ENCODE data around the gene ACSL3.
"Not testable (repeated sequence)": the region's sequence is repeated elsewhere in the genome, so short reads cannot be mapped to it uniquely, and the experiment has no call there.

Gene ACSL3

DNA sequence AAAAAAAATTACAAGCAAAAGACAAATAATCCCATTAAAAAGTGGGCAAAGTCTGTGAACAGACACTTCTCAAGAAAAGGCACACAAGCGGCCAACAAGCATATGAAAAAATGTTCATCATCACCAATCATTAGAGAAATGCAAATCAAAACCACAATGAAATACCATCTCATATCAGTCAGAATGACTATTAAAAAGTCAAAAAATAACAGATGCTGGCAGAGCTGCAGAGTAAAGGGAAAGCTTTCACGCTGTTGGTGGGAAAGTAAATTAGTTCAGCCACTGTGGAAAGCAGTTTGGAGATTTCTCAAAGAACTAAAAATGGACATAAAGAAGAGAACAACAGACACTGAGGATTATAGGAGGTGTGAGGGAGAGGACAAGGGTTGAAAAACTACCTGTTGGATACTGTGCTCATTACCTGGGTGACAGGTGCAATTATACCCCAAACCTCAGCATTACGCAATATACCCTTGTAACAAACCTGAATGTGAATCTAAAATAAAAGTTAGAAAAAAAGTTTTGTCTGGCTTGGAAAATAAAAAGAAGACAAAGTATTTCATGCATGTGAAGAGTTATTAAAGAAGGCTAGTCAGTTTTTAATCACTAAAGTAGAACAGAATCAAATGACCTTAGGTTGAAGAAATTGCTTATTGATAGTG lies 8.7 kb upstream of the ACSL3 start:
- no peak for DNase-seq (ENCODE audit: low read depth in 2 of 2, low spot score in 1 of 2)

- DNase-seq (ENCODE audit: low read depth in 2 of 2, low spot score in 1 of 2): no peak
Measured at GRCh38 chr2:222854773-222855700, 5.8 kb upstream of the ACSL3 start.

DNA sequence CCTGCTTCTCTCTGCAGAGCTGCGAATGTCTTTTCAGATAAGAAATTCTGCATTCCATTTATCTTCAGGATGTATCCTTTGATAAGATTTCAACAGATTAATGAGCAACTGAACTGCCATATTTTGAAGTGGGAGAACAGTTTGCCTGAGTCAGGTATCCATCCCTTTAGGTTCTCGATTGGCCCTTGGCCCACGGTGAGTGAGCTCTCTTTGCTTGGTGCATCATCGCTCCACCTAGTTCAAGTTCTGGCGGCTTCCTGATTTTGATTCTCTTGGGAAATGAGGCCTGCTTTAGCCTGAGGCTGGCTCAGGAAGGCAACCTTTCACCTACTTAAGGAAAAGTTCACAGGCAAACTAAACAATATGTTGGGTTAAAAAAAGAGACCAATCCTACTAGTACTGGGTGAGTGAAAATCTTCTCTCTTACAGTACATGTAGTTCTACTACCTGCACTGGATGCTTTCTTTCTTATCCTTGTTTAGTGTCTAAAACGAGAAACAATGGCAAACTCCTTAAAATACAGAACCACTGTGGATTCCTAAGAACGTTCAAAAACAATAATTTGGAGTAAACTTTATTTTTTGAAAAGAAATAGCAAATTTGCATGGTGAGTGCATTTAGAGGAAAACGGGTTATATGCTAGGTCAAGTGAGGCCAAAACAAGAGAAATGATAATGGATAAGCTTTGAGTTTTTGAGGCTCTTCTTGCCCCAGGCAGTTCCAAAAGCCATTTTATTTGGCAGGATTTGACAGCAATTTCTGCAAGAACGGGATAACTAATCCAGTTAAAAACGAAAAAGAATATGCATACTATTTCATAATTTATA lies 837 bp upstream of the ACSL3 start:
- no peak for DNase-seq (ENCODE audit: low read depth in 2 of 2, low spot score in 1 of 2)

DNA sequence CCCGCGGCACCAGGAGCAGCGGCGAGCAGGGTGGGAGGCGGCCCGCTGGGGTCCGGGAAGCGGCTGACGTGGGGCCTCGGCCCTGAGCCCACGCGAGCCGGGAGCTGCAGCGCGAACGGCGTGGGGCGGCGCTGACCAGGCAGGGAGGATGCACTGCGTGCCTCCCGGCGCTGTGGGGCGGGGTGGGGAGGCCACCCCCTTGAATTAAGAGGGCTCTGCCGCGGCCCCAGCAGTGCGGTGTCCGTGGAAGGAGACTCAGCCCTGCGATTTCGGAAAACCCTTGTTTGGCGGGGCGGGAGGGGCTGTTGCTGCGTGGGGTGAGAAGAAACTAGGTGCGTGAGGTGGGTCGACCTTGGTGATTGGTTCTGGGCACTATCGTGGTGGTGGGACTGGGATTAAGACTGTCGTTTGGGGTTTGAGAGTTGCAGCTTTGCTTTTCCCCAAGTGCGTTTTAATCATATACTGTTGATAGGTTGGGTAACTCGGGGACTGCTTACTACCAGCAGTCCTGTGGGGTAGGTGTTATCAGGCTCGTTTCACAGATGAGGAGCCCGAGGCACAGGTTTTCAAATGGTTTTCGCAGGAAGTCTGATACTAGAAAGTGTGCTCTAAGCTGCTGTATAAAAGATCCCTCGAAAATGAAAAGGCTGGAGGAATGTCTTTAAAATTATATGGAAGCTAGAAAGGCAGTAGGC lies 722 bp downstream of the ACSL3 start:
- peak; percentile 7 to 9 for DNase-seq (ENCODE audit: low read depth in 2 of 2, low spot score in 1 of 2)

DNA sequence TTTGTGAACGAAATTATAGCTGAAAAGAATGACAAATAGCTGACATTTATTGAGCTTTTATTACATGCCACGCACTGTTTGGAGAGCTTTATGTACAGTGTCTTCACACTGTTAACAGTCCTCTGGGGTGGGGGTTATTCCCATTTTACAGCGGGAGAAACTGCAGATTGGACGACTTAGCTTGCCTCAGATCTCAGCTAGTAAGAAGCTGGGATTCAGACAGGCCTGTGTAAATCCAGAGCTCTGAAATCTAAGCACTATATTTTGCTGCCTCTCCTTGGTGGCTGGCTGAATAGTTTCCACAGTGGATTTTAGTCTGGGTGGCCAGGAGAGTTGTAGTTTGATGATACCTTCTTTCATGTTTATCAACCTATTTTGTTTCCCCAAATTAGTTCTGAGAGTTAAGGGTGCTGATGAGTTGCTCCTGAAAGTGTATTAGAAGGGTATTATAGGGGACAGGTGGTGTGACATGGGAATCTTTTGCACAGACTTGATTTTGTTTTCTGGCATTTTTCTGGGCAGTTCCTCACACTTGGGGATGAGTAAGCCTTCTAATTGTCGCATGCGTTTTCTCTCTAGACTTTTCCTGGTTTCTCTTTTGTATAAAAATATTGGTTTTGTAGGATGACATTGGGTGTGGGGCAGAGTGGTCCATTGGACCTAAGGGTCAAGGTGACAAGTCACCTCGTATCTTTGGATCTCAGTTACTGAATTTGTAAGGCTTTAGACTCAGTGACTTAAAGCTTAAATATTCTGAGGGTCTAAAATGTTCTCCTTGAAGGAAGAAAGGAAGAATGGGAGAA lies 1.5 kb downstream of the ACSL3 start:
- no peak for DNase-seq (ENCODE audit: low read depth in 2 of 2, low spot score in 1 of 2)

GRCh38 chr2:222862909-222863544 lies 2.2 kb downstream of the ACSL3 start:
- DNase-seq (ENCODE audit: low read depth in 2 of 2, low spot score in 1 of 2): no peak

GRCh38 chr2:222864296-222864695 lies 3.5 kb downstream of the ACSL3 start:
- no peak for DNase-seq (ENCODE audit: low read depth in 2 of 2, low spot score in 1 of 2)

DNA sequence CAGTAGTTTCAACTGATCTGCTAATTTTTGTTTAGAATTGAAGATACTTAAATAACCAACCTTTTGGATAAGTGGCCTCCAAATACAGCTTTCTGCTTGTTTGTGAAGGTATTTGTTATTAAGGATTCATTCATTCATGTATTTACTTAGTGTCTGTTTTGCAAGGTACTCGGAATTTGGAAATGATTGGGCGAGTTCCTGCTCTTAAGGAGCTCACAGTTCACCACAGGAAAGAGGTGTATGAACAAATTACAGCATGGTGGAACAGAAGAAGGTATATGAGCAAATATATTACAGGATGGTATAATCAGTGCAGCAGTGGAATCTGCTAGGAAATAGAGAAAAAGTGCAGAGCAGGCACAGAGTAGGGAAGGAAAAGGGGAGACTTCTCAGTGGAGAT lies 4.5 kb downstream of the ACSL3 start:
- no peak for DNase-seq (ENCODE audit: low read depth in 2 of 2, low spot score in 1 of 2)

GRCh38 chr2:222866358-222866960 lies 5.6 kb downstream of the ACSL3 start:
- DNase-seq (ENCODE audit: low read depth in 2 of 2, low spot score in 1 of 2): no peak

- DNase-seq (ENCODE audit: low read depth in 2 of 2, low spot score in 1 of 2): not testable (repeated sequence)
Measured at GRCh38 chr2:222868560-222869251, 7.9 kb downstream of the ACSL3 start.

DNA sequence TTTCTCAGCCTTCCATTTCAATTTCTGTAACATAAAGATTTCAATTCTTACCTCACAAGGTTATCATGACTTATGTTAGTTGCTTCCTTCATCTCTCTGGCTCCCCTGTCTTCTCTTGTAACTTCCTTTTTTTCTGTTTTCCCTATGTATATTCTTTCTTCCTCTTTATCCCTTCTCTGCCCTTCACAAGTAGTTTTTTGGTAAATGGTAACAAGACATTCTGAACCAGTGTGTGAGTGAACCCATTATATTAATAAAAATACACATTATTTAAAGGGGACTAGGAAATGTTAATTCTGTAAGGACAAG lies 8.4 kb downstream of the ACSL3 start:
- DNase-seq (ENCODE audit: low read depth in 2 of 2, low spot score in 1 of 2): no peak

DNA sequence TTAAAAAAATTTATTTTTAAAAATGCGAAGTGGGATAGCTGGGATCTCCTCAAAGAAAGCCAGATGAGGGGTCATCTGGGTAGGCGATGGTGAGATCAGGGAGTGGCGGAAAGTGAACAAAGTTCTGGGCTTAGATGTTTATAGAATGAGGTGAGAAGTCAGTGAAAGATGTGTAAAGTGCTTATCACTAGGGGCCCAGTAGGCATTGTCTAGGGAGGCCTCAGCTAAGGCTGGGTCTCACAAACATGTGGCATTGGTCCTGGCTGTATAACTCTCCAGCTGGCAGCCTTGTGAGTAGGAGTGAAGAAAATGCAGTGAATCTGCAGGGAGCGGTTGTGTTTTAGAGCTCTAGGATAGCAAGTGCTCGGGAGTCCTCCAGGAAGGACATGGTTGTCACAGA lies 10.5 kb downstream of the ACSL3 start:
- no peak for DNase-seq (ENCODE audit: low read depth in 2 of 2, low spot score in 1 of 2)

GRCh38 chr2:222872551-222872950 lies 11.7 kb downstream of the ACSL3 start:
- DNase-seq (ENCODE audit: low read depth in 2 of 2, low spot score in 1 of 2): no peak

DNA sequence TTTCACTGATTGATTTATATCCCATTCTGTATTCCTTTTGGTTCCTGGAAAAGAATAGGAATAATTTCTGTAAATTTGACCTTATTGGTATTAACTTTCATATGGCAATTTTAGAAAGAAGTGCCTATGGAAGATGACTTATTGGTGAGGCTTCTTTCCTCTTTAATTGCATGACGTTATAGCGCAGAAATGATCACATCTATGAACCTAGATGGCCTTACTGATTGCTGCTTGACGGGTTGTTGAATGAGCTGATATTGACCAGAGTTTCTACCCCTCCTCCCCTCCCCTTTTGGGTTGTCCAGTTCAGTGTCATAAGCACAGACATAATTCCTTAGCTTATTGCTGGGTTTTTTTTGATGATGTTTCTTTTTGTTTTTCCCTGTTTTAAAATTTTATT lies 14.6 kb downstream of the ACSL3 start:
- no peak for DNase-seq (ENCODE audit: low read depth in 2 of 2, low spot score in 1 of 2)

DNA sequence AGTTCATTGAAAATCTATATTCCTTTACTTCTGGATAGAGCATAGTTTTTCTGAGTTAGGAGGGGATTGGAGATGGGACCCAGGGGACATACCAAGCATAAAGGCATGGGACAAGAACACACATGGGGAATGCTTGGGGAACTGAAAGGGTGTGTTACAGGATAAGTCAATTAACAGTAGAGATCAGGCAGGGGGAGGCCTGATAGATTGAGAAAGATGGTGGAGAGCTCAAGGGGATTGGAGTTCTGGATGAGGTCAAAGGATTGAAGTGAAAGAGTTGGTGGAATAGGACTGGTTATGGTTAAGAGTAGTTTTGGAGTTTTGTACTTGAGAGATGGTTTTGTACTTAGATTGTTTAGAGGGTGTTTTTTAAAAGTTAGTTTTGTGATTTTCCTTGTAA lies 16.1 kb downstream of the ACSL3 start:
- no peak for DNase-seq (ENCODE audit: low read depth in 2 of 2, low spot score in 1 of 2)

- DNase-seq (ENCODE audit: low read depth in 2 of 2, low spot score in 1 of 2): no peak
Measured at GRCh38 chr2:222877556-222878300, 16.9 kb downstream of the ACSL3 start.

GRCh38 chr2:222878301-222878876 lies 17.6 kb downstream of the ACSL3 start:
- no peak for DNase-seq (ENCODE audit: low read depth in 2 of 2, low spot score in 1 of 2)

Data from stimulated activated CD8-positive, alpha-beta memory T cell treated with anti-CD3 and anti-CD28 coated beads, Interleukin-4, amount 100 ng/mL, for 4 hours (primary cell).